ENCODE measurements around the gene ARL6IP6.
"Not testable (repeated sequence)": the region's sequence is repeated elsewhere in the genome, so short reads cannot be mapped to it uniquely, and the experiment has no call there.

ARL6IP6 gene

GRCh38 chr2:152723918-152724317, 5.5 kb downstream of the ARL6IP6 start:
- DNase-seq (ENCODE audit: low read depth): no peak

- DNase-seq (ENCODE audit: low read depth): no peak
Measured at GRCh38 chr2:152729844-152730243, 11.4 kb downstream of the ARL6IP6 start.

- no peak for DNase-seq (ENCODE audit: low read depth)
Measured at GRCh38 chr2:152730591-152731333, 12.3 kb downstream of the ARL6IP6 start.

- not testable (repeated sequence) for DNase-seq (ENCODE audit: low read depth)
Measured at GRCh38 chr2:152737509-152737908, 19.1 kb downstream of the ARL6IP6 start.

- DNase-seq (ENCODE audit: low read depth): no peak
Measured at GRCh38 chr2:152738438-152738837, 20.0 kb downstream of the ARL6IP6 start.

GRCh38 chr2:152739705-152740104, 21.3 kb downstream of the ARL6IP6 start:
- DNase-seq (ENCODE audit: low read depth): not testable (repeated sequence)

- peak; percentile 28 for DNase-seq (ENCODE audit: low read depth)
Measured at GRCh38 chr2:152740743-152741328, 22.4 kb downstream of the ARL6IP6 start.

GRCh38 chr2:152743002-152743401, 24.6 kb downstream of the ARL6IP6 start:
- DNase-seq (ENCODE audit: low read depth): no peak

GRCh38 chr2:152747751-152748150, 29.3 kb downstream of the ARL6IP6 start:
- not testable (repeated sequence) for DNase-seq (ENCODE audit: low read depth)

GRCh38 chr2:152755029-152755428, 36.6 kb downstream of the ARL6IP6 start:
- no peak for DNase-seq (ENCODE audit: low read depth)

GRCh38 chr2:152759290-152760072, 41.1 kb downstream of the ARL6IP6 start:
- DNase-seq (ENCODE audit: low read depth): no peak

GRCh38 chr2:152761214-152761613, 42.8 kb downstream of the ARL6IP6 start:
- no peak for DNase-seq (ENCODE audit: low read depth)

- peak; percentile 62 for DNase-seq (ENCODE audit: low read depth)
Measured at GRCh38 chr2:152762202-152762601, 43.8 kb downstream of the ARL6IP6 start.

GRCh38 chr2:152763208-152763607, 44.8 kb downstream of the ARL6IP6 start:
- DNase-seq (ENCODE audit: low read depth): not testable (repeated sequence)

GRCh38 chr2:152763651-152764050, 45.2 kb downstream of the ARL6IP6 start:
- DNase-seq (ENCODE audit: low read depth): no peak

- DNase-seq (ENCODE audit: low read depth): no peak
Measured at GRCh38 chr2:152766928-152767327, 48.5 kb downstream of the ARL6IP6 start.

GRCh38 chr2:152781175-152781574, 62.8 kb downstream of the ARL6IP6 start:
- no peak for DNase-seq (ENCODE audit: low read depth)

- no peak for DNase-seq (ENCODE audit: low read depth)
Measured at GRCh38 chr2:152782171-152782570, 63.8 kb downstream of the ARL6IP6 start.

- DNase-seq (ENCODE audit: low read depth): no peak
Measured at GRCh38 chr2:152790883-152791282, 72.5 kb downstream of the ARL6IP6 start.

- DNase-seq (ENCODE audit: low read depth): no peak
Measured at GRCh38 chr2:152791979-152792378, 73.6 kb downstream of the ARL6IP6 start.

GRCh38 chr2:152792974-152793373, 74.6 kb downstream of the ARL6IP6 start:
- DNase-seq (ENCODE audit: low read depth): no peak

- no peak for DNase-seq (ENCODE audit: low read depth)
Measured at GRCh38 chr2:152796941-152797340, 78.5 kb downstream of the ARL6IP6 start.

All from GM04504 (cell line).